IPS DF 4.7 (cell line): Measurements from ENCODE around the gene SCARF2.
"Not testable (repeated sequence)": the region's sequence is repeated elsewhere in the genome, so short reads cannot be mapped to it uniquely, and the experiment has no call there.

Source experiments
- DNase-seq: peaks from one replicate; pipeline ENCODE4 v3.0.0-alpha.2; 2013; ENCODE audit warnings: low spot score; ENCODE audit errors: extremely low read depth

The SCARF2 gene, protein sequence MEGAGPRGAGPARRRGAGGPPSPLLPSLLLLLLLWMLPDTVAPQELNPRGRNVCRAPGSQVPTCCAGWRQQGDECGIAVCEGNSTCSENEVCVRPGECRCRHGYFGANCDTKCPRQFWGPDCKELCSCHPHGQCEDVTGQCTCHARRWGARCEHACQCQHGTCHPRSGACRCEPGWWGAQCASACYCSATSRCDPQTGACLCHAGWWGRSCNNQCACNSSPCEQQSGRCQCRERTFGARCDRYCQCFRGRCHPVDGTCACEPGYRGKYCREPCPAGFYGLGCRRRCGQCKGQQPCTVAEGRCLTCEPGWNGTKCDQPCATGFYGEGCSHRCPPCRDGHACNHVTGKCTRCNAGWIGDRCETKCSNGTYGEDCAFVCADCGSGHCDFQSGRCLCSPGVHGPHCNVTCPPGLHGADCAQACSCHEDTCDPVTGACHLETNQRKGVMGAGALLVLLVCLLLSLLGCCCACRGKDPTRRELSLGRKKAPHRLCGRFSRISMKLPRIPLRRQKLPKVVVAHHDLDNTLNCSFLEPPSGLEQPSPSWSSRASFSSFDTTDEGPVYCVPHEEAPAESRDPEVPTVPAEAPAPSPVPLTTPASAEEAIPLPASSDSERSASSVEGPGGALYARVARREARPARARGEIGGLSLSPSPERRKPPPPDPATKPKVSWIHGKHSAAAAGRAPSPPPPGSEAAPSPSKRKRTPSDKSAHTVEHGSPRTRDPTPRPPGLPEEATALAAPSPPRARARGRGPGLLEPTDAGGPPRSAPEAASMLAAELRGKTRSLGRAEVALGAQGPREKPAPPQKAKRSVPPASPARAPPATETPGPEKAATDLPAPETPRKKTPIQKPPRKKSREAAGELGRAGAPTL

DNA sequence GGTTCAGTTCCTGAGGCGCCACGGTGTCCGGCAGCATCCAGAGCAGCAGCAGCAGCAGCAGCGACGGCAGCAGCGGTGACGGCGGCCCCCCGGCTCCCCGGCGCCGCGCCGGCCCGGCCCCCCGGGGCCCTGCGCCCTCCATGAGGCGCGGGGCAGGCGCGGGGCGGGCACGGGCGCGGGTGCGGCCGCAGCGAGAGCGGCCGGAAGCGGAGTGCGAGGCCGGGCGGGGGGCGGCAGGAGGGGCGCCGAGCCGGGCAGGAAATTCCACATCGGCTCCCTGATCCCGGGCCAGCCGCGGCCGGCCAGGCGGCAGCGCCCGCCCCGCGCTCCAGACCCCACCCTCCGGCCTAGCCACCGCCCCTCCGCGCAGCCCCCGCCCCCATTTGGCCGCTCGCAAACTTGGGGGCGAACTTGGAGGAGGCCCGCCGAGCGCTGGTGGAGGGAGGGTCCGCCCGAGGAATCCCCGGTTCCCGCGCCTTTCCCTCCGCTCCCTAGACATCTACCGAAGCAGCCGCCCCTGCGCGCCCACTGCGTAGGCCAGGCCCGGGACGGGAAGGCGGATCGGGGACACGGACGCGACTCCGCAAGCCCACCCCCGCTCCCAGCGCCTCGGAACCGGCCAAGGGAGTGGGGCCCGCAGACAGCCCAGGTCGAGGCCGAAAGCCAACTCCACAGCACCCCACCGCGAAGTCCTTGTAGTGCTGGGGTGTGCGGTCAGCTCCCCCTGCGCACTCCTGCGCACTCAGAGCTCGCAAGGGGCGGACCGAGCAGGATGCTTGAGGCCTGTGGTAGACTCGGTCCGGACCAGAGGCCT, at the start of gene SCARF2:
TSS of gene SCARF2 (minus strand) at position 213 of the 814 bp plus-strand sequence. CDS start at position 142, 71 bp downstream.
- DNase-seq: no peak

DNA sequence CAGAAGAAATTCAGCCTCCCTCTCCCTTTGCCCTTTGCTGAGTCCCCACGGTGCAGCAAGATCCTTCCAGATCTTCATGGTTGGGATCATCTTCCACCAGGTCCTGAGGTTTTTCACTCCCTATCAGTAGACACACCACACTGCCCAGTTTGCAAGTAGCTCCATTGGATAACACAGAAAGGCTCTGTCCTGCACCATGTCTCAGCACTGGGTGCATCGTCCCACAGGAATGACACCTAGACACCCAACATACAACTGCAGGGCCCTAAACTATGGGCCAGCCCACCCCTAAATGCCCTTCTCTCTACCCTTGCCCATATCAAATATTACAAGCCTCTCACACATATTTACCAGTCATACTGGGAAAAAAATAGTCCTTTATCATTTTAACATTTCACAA, 48.6 kb upstream of the SCARF2 start:
- DNase-seq: no peak

DNA sequence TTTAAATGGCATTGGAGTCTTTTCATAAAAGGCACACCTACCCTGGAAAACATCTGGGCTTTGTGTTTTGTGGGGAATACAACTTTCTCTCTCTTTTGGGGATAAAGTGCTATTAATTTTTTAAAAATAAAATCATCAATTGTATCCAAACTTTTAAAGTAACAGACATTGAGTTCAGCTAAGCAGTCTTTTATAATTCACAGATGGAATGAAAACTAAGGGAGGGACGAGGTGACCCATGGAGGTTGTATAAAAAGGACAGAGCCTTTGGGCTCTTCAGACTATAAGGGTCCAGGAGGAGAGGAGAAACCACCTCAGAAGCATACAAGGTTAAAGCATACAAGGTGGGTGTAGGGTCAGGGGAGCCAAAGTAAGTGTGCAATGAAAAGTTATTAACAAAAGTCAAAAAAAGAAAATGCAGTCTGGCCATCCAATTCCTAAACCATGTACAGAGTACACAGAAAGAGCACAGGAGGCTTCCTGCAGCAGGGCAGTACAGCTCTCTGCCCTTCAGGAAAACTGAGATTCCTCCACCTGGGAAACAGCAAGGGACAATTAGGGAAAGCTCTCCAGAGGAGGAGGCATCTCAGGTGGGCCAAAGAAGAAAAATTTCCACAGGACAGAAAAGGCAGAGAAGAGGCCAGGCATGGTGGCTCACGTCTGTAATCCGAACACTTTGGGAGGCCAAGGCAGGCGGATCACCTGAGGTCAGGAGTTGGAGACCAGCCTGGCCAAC, 47.5 kb upstream of the SCARF2 start:
- DNase-seq: no peak

DNA sequence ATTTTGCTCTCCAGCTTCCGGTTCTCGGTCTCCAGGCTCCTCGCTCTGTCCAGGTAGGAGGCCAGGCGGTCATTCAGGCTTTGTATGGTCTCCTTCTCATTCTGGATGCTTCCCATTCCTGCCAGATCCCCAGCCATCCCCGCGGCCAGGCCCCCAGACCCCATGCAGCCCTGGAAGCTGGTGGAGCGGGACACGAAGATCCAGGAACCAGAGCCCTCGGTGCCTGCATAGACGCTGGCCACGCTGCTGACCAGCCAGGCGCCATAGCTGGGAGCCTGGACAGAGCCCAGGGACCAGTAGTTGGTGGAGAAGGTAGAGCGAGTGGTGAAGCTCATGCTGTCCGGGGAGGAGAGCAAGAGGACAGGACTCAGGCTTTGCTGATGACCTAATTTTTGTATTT, 46.1 kb upstream of the SCARF2 start:
- no peak for DNase-seq

DNA sequence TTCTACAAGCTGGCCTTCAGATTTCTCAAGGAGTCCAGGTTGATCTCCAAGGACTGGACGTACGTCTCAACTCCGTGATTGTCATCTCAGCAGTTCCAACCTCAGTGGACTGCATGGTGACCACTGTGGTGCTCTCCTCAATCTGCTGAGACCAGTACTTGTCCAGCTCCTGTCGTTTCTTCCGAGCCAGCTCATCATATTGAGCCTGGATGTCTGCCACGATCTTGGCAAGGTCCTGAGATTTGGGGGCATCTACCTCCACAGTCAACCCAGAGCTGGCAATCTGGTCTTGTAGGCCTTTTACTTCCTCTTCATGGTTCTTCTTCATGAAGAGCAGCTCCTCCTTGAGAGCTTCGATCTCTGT, 45.5 kb upstream of the SCARF2 start:
- DNase-seq: not testable (repeated sequence)

DNA sequence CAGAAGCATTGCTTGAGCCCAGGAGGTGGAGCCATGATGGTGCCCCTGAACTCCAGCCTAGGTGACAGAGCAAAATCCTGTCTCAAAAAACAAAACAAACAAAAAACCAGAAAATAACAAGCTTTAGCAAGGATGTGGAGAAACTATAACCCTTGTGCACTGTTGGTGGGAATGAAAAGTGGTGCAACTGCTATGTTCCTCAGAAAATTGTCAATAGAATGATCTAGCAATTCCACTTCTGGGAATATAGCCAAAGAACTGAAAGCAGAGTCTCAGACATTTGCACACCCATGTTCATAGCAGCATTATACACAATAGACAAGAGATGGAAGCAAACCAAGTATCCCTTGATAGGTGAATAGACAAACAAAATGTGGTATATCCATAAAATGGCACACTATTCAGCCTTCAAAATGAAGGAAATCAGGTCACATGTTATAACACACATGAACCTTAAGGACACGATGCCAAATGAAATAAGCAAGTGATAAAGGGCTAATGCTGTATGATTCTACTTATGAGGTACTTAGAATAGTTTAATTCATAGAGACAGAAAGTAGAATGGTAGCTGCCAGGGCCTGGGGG, 42.1 kb upstream of the SCARF2 start:
- DNase-seq: no peak

DNA sequence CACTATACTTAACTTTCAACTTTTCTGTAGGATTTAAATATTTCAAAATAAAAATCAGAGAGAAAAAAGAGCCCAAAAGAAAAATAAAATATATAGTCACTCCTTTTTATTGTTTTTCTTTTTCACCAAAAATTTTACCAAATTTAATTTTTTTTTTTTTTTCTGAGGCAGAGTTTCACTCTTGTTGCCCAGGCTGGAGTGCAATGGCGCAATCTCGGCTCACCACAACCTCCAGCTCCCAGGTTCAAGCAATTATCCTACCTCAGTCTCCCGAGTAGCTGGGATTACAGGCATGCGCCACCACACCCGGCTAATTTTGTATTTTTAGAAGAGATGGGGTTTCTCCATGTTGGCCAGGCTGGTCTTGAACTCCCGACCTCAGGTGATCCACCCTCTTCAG, 40.4 kb upstream of the SCARF2 start:
- not testable (repeated sequence) for DNase-seq

DNA sequence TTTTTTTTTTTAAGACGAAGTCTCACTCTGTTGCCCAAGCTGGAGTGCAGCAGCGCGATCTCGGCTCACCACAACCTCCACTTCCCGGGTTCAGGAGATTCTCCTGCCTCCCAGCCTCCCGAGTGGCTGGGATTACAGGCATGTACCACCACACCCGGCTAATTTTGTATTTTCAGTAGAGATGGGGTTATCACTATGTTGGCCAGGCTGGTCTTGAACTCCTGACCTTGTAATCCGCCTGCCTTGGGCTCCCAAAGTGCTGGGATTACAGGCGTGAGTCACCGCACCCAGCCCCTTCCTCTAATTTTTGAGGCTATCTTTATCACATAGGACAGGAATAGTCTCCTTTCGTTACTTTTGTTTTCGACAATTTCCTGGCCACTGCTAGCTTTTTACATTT, 37.9 kb upstream of the SCARF2 start:
- DNase-seq: not testable (repeated sequence)

DNA sequence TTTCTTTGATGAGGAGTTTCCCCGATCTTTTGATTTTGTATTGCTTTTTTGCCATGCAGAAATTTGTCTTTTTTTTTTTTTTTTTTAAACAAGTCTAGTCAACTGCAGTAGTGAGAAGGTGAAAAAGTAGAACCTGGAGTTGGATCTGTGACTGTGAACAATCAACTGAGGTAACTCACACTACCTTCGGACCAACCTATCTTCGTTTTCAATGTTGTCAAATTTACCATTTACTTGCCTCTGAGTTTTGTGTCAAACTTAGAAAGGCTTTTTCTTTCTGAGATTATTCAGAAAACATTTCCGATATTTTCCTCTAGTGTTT, 37.5 kb upstream of the SCARF2 start:
- no peak for DNase-seq

DNA sequence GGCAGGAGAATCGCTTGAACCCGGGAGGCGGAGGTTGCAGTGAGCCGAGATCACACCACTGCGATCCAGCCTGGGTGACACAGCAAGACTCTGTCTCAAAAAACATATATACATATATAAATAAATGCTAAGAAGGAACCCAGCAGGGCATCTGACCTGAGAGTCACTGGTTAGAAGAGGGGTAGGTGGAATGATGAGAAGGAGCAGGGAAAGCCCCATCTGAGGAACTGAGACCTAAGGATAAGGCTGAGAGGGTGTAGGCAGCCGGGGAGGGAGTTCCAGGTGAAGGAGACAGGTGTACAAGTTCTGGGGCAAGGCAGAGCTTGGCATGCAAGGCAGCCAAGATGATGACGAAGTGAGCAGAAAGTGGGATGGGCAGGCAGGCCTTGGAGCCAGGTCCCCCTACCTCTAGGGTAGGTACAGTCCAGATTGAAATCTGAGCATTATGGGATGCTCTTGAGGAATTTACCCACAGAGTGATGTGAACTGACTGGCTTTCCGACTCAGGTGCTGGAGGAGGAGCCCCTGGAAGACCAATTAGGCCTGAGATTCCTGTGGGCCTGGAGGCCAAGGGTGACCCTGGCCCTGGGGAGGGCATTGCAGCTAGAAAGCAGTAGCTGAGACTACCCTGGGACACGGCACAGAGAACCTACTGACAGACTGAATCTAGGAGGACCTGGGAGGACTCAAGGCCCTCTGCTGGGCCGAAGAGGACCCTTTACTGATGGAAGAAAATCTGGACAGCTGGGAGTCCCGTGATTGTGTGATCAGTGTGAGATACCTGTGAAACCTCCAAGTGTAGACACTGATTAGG, 35.2 kb upstream of the SCARF2 start:
- DNase-seq: no peak

DNA sequence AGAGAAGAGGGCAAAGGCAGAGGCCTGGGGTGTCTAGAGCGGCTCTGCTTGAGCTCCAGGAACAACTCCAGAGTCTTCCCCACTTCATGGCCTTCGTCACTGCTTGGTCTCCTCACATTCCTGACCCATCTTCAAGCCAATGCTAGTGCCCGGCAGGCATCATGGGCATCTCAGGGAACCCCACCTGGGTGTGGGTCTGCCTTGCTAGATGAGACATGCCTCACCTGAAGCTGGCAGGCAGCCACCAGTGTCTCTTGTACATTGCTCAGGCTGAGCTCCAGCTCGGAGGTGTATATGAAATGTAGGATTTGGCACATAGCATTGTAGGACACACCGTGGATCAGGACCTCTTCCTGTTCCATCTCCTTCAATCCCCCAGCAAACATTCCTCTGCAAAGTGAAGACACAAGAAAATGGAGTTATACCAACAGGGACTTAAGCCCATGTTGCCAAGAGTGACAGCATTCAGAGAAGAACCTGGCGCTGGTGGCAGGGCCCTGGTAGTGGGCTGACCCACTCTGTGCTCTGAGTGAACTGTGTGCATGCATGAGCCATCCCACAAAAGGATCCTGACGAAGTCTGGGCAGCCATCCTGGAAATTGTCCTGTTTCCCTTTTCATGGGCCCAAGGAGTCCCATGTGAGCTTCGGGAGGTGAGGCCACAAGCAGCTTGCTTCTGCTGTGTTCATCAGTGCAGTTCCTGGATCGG, 33.7 kb upstream of the SCARF2 start:
- no peak for DNase-seq

DNA sequence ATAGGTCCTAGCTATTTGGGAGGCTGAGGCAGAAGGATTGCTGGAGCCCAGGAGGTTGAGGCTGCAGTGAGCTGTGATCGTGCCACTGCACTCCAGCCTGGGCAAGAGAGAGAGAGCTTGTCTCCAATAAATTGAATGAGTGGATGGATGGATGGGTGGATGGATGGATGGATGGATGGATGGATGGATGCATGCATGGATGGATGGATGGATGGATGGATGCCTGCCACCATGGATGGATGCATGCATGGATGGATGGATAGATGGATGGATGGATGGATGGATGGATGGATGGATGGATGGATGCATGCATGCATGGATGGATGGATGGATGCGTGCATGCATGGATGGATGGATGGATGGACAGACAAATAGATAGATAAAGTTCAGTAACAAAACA, 32.9 kb upstream of the SCARF2 start:
- DNase-seq: not testable (repeated sequence)

DNA sequence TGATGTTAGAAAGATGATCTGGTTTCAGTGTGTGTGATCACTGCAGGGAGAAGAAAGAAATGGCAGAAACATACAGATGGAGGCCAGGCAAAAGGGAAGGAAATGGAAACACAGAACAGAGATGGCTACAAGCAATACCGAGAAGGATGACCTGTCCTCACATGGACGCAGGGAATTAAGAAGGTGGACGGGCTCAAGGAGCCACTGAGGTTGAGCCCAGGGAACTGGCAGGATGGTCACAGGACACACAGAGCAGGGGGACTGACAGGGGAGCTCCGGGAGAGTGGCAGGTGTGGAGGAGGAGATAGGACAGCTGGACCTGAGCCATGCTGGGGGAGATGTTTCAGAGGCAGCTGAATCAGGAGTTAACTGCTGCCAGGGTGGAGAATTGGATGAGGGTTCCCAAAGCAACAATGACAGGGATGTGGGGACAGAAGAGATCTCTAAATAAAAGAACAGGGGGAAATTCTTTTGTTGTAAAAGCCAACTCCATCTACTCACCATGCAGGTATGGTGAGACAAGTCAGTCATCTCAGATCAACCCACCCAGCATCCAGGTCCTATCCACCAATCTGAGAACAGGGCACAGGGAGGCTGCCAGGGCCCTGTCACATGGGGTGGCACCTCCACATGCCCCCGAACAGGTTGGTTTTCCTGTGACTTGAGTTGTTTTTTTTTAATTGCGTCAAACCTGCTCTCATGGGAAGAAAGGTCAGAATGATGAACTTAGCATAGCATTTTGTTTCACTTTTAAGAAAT, 31.7 kb upstream of the SCARF2 start:
- DNase-seq: no peak

DNA sequence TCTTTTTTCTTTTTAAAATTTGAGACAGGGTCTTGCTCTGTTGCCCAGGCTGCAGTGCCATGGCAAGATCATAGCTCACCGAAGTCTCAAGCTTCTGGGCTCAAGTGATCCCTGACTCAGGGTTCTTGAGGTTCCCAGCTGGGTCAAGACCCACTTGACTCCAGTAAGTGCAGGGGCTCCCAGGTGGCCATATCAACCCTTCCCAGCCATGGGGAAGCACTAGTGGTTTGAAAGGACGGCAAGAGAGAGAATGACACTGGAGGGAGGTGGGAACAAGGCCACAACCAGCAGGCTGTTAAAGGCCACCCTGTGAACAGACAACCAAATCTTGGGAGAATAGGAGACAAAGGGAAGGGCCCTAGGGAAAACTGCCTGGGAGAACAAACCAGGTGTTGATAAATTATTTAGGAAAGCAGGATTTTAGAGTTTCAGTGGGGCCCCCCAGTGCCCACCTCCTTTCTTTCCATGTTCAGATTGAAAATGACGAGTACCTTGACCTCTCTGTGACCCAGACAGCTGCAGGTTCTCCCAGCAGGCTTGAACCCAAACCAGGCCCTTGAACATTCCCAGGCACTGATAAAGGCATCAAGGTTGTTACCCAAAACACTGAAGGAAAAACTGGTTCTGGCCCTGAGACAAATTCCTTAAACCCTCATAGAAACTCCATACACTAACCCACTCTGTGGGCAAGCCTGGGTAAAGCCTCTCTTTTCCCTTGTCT, 29.2 kb upstream of the SCARF2 start:
- no peak for DNase-seq

DNA sequence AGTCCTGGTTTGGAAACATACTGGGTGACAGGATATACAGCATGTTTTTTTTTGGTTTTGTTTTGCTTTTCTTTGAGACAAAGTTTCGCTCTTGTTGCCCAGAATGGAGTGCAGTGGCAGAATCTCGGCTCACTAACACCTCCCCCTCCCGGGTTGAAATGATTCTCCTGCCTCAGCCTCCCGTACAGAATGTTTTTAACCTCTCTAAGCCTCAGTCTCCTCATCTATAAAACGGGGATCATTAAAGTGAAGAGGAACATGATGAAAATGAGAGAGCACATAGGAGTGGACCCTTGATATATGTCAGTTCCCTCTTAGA, 28.1 kb upstream of the SCARF2 start:
- DNase-seq: no peak

DNA sequence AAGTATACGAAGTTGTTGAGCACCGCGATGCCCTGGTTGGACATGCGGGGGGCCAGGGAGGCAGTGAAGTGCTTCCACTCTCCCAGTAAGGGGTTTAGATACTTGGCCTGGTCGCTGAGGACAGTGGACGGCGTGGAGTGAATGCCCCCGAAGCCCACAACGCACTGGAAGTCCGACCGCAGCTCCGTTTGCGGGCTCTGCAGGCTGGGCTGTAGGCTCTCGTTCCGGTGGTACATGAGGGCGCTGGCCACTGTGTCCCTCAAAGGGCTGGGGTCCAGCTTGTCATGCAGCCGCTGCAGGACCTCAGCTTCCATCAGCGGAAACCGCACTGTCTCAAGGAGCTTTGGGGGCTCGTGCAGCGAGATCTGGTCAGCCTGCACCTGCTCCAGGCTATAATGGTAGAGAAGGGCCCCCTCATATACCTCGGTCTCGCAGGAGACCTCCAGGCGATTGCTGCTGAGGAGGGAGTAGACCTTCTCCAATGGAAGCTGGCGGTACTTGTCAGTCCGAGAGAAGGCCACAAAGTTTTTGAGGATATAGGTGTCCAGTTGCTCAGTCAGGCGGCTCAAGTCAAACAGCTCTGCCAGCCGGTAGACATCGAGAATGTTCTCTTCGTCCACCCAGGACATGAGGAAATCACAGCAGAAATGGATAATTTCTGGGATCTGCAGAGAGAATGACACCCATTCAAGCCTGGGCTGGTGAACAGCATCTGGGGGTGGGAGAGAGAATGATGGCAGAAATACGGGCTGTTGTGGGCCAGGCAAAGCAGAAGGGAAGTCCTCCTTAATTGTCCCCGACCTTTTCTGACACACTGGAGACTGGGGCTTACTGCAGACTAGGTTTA, 27.5 kb upstream of the SCARF2 start:
- no peak for DNase-seq

DNA sequence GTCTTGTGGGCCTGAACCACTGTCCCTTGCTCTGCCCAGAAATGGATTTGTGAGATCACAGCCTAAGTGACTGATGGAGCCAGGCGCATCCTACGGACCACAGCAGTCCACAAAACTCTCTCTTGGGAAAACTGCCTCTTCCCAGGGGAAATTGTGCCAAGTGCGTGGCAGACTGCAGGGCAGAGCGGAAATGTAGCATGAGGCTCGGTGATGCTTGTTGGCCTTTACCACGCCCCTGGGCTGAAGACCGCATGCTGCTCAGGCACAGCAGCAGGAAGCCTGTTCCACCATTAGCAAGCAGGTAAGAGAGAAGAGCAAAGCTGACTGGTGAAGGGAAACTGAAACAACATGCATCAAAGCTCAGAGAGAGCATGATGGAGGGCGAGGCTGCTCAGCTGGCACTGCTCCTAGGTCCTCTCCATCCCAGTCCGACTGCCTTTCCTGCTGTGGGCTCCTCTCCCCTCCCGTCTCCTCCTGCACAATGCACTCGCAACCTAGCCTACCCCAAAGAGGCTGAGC, 26.5 kb upstream of the SCARF2 start:
- no peak for DNase-seq
